GM10266 (cell line): Measurements from ENCODE around the gene ROBO1.

ENCODE experiments used
- DNase-seq: peaks from one replicate; pipeline ENCODE4 v3.0.0; 2012; ENCODE audit errors: extremely low spot score
- TF ChIP-seq, protein P1 (sequence below): IDR thresholded peaks from 2 replicates; pipeline ENCODE4 v1.5.1; 2012; ENCODE audit warnings: mild to moderate bottlenecking, low read depth; ENCODE audit not compliant: control insufficient read depth, insufficient read depth; ENCODE audit errors: missing control alignments

ROBO1 gene

GRCh38 chr3:79085171-79085570 lies 682.6 kb downstream of the ROBO1 start:
- DNase-seq, result no peak

GRCh38 chr3:79081335-79081734 lies 686.5 kb downstream of the ROBO1 start:
- TF ChIP-seq, protein P1, sequence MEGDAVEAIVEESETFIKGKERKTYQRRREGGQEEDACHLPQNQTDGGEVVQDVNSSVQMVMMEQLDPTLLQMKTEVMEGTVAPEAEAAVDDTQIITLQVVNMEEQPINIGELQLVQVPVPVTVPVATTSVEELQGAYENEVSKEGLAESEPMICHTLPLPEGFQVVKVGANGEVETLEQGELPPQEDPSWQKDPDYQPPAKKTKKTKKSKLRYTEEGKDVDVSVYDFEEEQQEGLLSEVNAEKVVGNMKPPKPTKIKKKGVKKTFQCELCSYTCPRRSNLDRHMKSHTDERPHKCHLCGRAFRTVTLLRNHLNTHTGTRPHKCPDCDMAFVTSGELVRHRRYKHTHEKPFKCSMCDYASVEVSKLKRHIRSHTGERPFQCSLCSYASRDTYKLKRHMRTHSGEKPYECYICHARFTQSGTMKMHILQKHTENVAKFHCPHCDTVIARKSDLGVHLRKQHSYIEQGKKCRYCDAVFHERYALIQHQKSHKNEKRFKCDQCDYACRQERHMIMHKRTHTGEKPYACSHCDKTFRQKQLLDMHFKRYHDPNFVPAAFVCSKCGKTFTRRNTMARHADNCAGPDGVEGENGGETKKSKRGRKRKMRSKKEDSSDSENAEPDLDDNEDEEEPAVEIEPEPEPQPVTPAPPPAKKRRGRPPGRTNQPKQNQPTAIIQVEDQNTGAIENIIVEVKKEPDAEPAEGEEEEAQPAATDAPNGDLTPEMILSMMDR, result no peak
- DNase-seq, result no peak

More at GRCh38 chr3:79085171-79085570, 682.6 kb downstream of the ROBO1 start:
- TF ChIP-seq, protein P1, result no peak

GRCh38 chr3:79074558-79074957 lies 693.2 kb downstream of the ROBO1 start:
- TF ChIP-seq, protein P1, result no peak
- DNase-seq, result no peak

DNA sequence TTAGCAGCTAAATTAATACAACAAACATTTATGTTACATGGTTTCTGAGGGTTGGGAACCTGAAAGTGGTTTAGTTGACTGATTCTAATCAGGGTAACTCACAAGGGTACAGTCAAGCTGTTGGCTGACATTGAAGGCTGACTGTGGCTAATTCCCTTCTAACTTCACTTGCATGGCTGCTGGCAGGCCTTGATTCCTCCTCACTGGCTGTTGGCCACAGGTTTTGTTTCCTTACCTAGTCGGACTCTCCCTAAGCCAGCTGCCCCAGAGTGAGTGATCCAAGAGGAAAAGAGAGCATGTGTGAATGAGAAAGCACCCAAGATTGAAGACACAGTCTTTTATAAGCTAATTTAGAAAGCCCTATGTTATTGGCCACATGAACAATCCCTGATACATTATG lies 700.1 kb downstream of the ROBO1 start:
- TF ChIP-seq, protein P1, result no peak
- DNase-seq, result no peak

GRCh38 chr3:79066481-79066880 lies 701.3 kb downstream of the ROBO1 start:
- TF ChIP-seq, protein P1, result no peak
- DNase-seq, result no peak

DNA sequence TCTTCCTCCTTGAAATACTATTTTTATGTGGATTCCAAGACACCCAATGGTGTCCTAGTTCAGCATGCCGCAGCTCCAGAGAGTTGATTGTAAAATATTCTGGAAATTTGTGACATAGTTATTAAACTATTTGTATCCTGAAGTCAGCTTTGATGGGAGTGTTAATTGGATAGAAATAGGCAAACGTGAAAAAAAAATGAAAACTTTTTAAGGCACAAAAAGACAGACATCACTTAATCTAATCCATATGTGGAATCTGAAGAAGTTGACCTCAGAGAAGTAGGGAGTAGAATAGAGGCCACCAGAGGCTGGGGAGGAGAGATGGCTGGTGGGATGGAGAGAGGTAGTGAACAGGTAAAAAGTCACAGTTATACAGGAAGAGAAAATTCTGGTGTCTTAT lies 704.2 kb downstream of the ROBO1 start:
- TF ChIP-seq, protein P1, result no peak

GRCh38 chr3:79057756-79058155 lies 710.0 kb downstream of the ROBO1 start:
- TF ChIP-seq, protein P1, result no peak
- no peak for DNase-seq

More for the DNA sequence above, 704.2 kb downstream of the ROBO1 start:
- no peak for DNase-seq
